HTR-8/SVneo (cell line): ENCODE results near the gene SH3PXD2A.

Experiments used
- DNase-seq: peaks from one replicate; pipeline ENCODE4 v3.0.0; 2011; ENCODE audit warnings: low spot score, mixed read lengths; ENCODE audit not compliant: insufficient read length
- FAIRE-seq: peaks from 2 replicates; lab custom pipeline; 2011; peaks lifted over from hg19 to GRCh38; lab: Jason Lieb, UNC

The SH3PXD2A gene

DNA sequence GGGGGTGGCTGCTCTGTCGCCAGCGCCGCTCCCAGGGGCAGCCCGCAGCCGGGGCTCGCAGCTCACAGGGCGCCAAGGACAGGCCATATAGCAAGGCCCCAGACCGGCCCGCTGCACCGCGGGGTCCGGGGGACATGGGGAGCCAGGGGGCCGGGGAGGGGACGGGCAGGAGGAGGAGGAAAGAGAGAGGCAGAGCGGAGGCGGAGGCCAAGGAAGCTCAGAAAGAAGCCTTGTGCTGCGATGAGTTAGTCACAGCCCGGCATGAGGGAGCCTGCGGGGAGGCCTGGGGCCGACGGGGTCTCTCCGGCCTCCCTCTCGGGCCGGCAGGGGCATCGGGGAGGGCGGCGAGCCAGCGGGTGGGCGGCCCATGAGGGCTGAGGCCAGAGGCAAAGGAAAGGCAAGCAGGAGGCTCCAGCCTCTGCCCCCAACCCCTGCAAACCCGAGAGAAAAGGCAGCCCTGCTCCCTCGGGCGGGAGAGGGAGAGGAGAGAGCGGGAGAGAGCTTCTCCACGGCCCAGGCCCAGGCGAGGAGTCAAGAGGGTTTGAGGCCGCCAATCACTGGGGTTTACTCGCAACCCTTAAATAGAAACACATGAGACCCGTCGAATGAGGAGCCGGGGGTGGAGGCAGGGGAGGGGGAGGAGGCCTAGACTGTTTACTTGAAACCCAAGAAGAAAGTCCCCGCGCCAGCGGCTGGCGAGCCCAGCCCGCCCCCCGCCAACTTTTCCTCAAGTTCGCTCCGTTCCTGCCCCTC lies 194.0 kb downstream of the SH3PXD2A start:
- FAIRE-seq (no peak), DNase-seq (no peak)

DNA sequence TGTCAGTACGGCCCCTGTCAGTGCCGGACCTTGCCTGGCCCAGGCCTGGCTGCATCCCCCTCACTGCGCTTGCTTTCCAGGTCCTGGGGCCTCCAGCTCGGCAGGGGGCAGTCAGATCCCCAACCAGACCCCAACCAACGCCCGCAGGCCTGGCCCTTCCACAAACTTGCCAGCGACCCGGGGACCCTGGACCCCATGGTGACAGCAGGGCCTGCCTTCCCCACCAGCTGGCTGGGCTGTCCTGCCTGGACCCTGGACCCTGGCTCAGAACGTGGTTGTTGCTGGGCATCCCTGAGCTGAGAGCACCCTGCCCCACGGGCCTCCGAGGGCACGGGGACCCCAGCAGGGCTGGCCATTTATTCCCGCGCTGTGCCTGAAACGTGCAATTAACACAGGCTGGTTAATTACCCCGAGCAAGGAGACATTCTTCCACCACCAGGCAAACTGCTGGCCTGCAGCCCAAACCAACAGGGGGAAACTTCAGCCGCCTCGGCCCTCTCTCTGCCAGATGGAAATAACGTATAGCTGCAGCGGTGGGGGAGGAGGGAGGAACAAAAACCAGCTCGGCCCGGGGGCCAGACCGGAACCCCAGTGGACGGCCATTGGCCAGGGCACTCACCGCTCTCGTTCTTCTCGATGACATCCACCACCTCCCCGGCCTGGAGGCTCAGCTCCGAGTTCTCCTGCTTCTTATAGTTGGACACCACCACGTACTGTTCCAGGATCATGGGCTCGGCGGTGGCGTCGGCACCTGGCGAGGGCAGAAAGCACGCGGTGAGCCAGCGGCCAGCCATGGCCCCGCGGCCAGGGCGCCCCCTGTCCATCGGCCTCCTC lies 194.8 kb downstream of the SH3PXD2A start:
- no peak for FAIRE-seq

DNA sequence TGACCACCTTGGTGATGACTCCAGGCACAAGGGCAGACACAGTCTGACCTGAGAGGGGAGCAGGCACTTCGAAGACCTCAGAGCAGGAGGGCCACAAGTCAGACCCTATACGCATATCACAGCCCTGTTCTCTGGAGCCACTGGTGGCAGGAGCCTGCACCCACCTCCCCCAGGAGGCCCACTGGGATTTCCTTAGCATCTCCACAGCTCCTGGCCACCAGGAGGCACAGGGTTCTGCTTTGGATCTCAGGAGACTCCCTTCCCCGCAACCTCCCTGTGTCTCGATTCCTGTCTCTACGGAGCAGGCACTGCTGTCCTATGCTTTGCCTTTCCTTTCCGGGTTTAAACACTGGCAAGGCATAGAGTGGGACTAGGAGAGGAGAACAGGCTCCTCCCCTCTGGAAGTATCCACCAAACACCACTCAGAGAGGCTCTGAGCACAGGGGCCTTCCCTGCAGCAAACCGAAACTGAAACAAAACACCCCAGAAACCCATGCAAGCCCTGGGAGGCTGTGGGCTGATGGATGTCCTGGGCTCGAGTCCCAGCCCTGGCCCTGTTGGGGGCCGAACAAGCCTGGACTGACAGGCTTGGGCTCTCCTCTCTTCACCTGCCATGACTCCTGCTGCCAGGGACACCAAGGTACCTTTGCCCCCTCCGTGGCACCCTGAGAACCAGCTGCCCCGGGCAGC lies 195.6 kb downstream of the SH3PXD2A start:
- DNase-seq: peak; percentile 60
- FAIRE-seq: no peak

More for the DNA sequence above, 194.8 kb downstream of the SH3PXD2A start:
- DNase-seq: no peak

DNA sequence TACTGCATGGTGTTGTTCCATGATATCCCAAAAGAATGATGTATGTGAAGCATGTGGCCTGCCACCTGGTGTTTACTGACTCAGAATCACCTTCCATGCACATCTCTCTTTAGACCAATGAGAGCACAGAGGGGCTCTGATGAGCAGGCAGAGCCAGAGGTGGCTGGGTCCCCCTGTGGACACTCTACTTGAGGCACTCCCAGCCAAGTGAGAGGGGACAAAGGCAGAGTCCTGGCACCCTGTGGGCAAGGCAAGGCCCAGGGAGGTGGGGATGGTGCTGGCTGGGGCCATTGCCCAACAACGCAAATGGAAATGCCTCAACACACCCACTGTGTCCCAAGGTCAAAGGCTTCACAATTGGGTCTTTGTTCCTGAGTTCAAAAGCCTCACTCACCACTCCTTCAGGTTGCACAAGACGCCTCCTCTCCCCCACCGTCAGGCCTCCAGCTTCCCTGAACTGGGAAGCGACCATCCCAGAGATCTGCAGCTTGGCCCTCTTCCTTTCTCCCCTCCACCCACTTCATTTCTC lies 197.3 kb downstream of the SH3PXD2A start:
- no peak for DNase-seq
- no peak for FAIRE-seq

DNA sequence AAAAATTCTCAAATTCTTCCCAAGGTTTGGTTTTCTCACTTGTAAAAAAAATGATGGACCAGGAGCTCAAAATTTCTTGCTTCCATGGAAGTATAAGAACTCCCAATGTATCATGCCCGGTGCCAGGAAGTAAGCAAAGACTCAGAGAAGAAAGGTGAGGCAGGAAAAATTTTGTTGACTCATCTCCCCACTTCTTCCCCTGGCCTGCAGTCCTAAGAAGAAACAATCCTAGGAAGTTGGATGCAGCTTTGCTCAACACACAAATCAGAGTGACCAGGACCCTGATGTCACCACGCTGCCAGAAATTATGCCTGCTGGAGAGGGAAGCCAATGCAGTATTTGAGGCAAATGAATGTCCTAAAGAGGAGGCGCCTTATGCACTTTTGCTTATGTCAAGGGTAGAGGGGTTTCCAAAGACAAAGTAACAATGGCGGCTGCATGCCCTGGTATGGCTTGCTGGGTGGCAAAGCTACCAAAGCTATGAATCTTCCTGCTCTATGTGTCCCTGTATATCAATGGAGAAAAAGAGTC lies 198.2 kb downstream of the SH3PXD2A start:
- DNase-seq: no peak
- FAIRE-seq: no peak

DNA sequence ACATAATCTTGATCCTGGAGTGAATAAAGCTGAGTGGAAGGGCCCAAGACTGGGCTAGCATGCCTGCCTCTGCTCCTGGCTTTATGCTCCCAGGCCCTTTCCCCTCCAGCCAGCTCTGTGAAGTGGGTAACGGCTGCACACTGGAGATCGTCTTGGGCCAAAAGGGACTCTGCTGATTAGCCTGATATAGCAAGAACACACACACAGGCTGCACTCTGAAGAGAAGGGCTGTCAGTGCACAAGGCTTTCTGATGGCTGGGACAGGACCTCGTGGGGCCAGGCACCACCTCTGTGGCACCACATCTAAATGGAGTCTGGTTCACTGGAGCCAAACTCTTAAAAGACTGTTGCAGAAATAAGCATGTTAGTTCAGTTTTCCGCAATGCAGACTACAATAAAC lies 200.5 kb downstream of the SH3PXD2A start:
- FAIRE-seq (no peak), DNase-seq (no peak)

DNA sequence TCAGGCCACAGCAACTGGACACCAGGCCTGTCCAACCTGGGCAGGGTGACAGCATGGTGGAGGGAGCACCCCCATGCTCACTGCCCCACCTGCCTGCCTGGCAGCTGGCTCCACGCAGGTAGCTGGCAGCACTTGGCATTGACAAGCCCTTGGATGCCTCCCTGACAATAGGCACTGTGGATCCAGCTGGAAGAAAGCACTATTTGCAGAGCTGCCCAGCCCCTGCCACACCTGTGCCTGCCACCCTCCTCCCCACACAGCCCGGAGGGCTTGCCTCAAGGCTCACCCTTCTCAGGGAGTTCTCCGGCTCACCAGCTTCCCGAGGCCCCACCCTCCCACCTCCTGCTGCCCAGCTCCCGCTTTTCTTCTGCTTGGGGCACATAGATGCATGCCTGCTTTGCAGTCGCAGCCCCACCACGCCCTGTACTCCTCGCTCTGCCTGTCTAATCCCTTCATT lies 201.8 kb downstream of the SH3PXD2A start:
- FAIRE-seq: no peak
- DNase-seq: no peak

DNA sequence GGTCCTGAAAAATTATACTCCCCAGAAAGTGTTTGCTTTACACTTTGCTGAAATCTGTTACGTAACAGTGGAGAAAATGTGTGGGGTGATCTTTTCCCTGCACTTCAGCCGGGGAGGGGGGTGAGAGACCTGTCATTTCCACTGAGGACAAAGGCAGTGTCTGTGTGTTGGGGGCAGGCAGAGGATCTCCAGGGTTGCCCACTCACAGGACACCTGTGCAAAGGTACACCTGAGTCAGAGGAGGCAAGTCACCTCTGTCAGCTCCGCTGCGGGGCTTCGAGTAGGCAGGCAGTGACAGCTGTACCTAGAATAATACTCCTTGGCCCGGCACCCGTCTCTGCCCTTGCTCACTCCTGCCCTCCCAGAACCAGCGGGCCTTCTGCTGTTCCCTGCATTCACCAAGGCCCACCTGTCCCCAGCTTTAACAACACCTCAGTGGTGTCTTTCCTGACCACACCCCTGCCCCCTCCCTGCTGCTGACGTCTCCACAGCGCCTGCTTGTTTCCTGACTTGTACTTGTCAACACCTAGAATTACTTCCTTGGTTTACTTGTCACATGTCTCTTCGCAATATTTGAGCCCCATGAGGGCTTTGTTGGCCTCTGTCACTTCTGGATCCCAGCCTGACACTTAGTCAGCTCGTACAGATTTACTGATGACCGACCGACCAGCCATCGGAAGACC lies 202.6 kb downstream of the SH3PXD2A start:
- peak; percentile 20 for FAIRE-seq
- no peak for DNase-seq

DNA sequence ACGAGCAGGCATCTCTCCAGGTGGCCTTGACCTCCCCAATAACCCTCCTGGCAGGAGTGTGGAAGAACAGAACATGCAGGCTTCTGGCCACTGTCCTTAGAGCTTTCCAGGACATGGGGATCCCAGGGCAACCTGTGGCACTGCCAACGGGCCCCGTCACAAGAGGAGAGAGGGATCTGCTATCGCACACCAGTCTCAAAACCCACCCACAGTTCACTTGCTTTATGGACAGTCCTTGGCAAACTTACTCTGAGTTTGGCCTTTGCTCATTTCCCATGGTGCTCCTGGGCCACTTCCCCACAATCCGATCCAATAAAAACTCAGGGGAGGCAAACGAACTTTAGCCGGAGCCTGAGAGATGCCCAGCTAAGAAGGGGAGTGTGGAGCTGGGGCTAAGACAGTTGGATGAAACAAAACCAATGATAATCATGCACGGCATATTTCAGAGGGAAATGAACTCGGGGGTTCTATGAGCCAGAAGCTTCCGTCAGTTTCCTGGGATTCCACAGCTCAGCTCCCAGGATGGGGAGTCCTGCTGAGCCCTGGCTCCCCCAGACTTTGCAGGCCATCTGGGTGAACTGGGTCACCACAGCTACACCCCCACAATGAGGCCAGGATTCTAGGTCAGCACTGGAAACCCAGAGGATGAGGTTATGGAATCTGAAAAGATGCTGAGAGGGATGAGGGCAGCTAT lies 203.4 kb downstream of the SH3PXD2A start:
- no peak for FAIRE-seq

DNA sequence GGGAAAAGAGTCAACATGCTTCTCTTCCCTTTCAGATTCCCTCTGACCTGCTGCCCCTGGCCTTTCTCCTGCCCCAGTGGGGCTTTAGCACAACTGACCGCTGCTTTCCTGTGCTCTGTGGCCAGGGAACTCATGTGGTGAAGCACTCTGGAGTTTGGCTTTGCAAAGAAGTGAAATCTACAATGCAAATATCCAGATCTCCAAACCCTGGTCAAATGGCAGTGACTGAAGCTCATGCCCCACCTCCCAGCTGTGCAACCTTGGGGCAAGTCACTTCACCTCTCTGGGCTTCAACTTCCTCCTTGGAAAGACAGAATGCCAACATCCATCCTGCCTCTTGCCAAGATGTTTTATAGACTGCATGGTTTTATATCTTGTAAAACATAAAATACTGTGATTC lies 204.0 kb downstream of the SH3PXD2A start:
- no peak for FAIRE-seq
- DNase-seq: no peak

More for the DNA sequence above, 203.4 kb downstream of the SH3PXD2A start:
- DNase-seq: no peak

DNA sequence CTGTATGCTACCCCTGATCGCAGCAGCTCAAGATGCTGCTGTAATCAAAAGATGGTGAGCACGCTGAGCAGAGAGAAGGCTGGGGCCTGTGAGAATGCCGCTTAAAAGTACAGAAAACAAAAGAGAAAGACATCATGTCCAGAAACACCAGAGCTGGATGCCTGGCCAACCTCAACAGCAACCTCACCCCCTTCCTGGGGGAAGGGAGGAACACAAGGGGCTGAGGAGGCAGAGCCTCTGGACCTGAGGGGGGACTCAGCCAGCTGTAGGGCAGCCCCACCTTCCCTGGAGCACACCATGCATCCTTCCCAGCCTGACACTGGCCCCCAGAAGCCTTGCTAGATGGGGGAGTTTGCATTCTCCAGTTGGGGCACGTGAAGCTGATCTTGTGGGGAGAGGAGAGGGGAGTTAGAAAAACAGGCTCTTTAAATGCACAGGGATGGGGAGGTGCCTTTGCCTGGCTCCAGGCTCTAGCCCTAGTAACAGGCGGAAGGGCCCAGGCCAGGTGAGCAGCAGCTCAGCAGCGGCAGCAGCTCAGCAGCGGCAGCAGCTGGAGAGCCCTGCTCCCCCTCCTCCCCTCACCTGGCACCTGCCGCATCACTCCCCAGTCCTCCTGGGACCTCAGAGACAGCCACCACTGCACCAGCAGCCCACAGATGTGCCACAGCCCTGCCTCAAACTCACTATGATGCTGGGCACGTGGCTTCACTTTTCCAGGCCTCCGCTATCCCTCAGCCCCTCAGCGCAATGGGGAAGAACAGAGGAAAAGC lies 205.5 kb downstream of the SH3PXD2A start:
- no peak for FAIRE-seq
- DNase-seq: no peak

DNA sequence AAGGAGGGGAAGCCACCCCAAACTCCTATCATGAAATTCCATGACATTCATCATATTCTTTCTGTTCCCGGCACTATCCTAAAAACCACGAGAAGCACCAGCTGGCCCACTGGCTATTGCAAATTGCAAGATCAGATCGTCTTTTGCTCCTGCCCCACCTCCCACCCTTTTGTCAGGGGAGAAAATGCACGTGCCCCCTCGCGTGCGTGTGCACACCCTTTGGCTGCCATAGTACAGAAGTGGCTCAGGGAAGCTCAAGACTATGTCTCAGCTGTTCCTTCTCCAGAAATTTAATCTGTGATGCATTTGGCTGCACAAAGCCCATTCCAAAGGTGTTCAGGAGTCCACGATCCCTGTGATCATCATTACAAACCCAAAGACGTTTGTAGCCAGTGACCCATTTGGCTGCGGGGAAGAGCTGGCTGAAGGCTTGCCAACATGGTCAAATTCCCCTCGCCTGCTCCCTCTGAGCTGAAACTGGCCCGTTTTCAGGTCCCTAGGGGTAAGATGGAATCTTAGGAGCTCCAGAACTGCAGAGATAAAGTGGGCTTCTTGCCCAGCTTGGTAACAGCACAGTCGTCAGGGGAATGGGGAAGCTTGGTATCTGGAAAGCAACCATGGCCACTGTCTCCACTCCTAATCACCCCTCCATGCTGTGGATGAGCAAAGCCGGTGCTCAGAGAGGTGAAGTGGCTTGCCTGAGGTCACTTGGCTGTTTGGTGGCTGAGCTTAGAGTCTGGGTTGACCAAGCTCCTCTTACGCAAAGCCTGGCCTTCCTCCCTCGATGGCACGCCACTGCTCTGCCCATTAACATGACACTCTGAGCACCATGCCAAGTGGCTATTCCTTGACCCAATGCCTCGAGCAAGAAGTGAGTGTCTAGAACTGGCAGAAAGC lies 206.5 kb downstream of the SH3PXD2A start:
- FAIRE-seq: no peak
- DNase-seq: no peak

DNA sequence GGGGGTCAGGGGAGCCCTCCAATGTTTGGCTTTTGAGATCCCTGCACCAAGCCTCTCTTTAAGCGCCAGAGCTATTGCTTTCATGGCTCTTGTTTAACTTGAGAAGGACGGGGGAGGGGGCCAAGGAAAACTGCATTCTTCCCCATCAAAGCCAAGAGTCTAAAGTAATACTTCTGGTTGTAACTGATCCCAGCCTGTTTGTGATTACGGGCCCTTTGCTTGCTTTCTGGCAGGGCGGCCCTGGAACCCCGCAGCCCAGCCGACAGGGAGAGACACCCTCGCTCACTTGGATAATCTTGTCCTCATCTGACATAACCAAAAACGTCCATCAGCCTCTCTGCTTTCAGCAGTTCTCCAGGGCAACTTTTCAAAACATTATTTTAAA lies 207.1 kb downstream of the SH3PXD2A start:
- FAIRE-seq (no peak), DNase-seq (no peak)

DNA sequence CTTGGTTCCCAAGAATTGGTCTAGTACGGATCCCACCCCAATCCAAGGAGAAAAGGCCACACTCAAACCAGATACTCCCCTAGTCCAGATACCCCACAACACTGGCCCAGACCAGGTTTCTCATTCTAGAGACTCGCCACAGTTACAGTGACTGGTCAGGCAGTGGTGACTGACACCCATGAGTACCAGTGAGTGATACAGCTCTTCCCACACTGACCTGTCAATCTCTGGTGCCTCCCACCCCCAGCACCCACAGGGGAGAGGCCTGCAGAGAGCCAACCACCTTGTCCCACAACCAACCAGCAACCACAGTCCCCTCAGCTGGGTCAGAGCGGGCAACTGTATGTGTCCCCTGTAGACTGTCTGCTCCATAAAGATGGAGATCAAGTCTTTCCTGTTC lies 209.1 kb downstream of the SH3PXD2A start:
- DNase-seq (no peak), FAIRE-seq (peak; percentile 4)

DNA sequence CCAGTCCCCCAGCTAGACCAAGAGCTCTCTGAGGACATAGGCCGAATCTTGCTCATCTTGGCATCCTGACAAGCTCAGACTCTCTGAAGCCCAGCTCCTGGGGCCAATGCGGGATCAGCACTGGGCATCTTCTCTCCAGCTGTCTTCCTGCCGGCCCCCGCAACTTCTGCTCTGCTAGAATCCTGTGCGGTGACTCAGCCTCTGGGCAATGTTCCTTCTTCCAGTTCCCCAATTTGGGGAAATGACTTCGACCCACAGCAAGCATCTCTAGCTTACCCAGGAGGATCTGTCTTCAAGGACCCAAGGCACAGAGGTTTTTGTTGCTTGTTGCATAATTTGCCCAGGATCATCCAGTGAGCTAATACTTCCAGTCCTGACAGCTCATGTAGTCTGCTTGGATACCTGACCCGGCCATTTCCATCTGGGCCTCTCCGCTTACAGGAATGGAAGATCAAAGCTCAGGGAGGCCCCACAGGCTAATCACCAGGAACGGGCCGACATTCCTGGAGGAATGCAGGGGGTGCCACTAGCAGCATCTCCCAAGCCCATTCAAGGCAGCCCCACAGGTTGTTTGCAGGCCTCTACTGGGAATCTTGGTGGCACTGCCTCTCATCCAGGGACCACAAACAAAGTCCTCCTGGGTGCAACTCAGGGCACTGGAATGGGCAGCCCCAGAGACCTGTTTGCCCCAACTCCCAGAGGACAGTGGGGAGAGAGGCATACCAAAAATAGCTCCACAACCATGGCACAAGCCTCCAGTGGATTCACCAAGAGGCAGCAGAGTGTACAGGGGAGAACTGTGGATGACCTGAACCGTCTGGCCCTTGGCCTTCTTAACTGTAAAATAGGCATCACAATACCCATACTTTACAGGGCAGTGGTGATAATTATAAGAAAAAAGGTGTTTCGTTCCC lies 210.0 kb downstream of the SH3PXD2A start:
- peak; percentile 69 for DNase-seq
- FAIRE-seq: peak; percentile 68

DNA sequence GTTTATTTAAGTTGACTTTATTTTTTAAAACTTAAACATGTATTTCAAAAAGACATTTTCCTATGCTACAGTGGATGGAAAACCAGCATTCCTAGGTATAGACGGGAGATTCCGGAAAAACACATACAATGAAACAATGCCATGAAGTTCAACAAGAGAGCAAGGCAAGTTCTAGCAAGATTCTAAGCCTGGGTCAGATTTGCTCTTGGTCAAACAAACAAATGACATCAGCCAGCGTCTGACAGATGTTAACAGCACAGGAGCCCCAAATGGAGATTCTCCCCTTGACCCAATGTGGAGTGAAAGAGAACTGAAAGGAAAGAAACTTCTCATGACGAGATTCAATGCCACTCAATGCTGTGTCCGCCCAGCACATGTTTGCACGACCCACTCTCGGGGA lies 212.0 kb downstream of the SH3PXD2A start:
- no peak for FAIRE-seq

More for the DNA sequence above, 212.0 kb downstream of the SH3PXD2A start:
- DNase-seq: no peak
